Stimulated activated CD4-positive, alpha-beta T cell treated with anti-CD3 and anti-CD28 coated beads, Interleukin-1b, Interleukin-23, amount 100 ng/mL, for 4 hours (primary cell): ENCODE measurements around the gene CEACAM19.
"Not testable (repeated sequence)": the region's sequence is repeated elsewhere in the genome, so short reads cannot be mapped to it uniquely, and the experiment has no call there.

Source experiments
- DNase-seq, 2 donors: peaks; one replicate each; pipeline ENCODE4 v3.0.0-alpha.2; 2020; ENCODE audit warnings: low read depth in 2 of 2

Gene CEACAM19

GRCh38 chr19:44673510-44673909 lies 2.2 kb downstream of the CEACAM19 start:
- no peak for DNase-seq

GRCh38 chr19:44675521-44675920 lies 4.2 kb downstream of the CEACAM19 start:
- DNase-seq: no peak

GRCh38 chr19:44677019-44677811 lies 5.9 kb downstream of the CEACAM19 start:
- DNase-seq: no peak

GRCh38 chr19:44680536-44680935 lies 9.3 kb downstream of the CEACAM19 start:
- no peak for DNase-seq

GRCh38 chr19:44681992-44682790 lies 10.9 kb downstream of the CEACAM19 start:
- no peak for DNase-seq

- no peak for DNase-seq
Measured at GRCh38 chr19:44682807-44683206, 11.5 kb downstream of the CEACAM19 start.

GRCh38 chr19:44683434-44684210 lies 12.3 kb downstream of the CEACAM19 start:
- DNase-seq: no peak

- DNase-seq: not testable (repeated sequence)
Measured at GRCh38 chr19:44684396-44684795, 13.1 kb downstream of the CEACAM19 start.

- DNase-seq: no peak
Measured at GRCh38 chr19:44684892-44685863, 13.9 kb downstream of the CEACAM19 start.

- no peak for DNase-seq
Measured at GRCh38 chr19:44685877-44686276, 14.6 kb downstream of the CEACAM19 start.

- DNase-seq: no peak
Measured at GRCh38 chr19:44686896-44687295, 15.6 kb downstream of the CEACAM19 start.

- DNase-seq: no peak
Measured at GRCh38 chr19:44687888-44688287, 16.6 kb downstream of the CEACAM19 start.

- DNase-seq: peak; percentile 77 to 79
Measured at GRCh38 chr19:44689290-44690130, 18.2 kb downstream of the CEACAM19 start.

- no peak for DNase-seq
Measured at GRCh38 chr19:44690131-44690440, 18.8 kb downstream of the CEACAM19 start.

GRCh38 chr19:44692379-44692721 lies 21.1 kb downstream of the CEACAM19 start:
- no peak for DNase-seq

GRCh38 chr19:44694184-44694579 lies 22.9 kb downstream of the CEACAM19 start:
- peak in 1 of 2 donors; percentile 5 for DNase-seq

GRCh38 chr19:44696939-44697669 lies 25.8 kb downstream of the CEACAM19 start:
- DNase-seq: no peak

GRCh38 chr19:44697670-44698034 lies 26.4 kb downstream of the CEACAM19 start:
- DNase-seq: no peak

- no peak for DNase-seq
Measured at GRCh38 chr19:44698492-44699201, 27.4 kb downstream of the CEACAM19 start, which contains the start of gene CEACAM16. TSS of gene CEACAM16 (plus strand) at chr19:44699151. CDS start at chr19:44701457, 2,306 bp downstream.
